ENCODE measurements around the gene CCDC88B.
A peak's percentile ranks its signal among the peaks of the same experiment; 100 is the strongest.
"Not testable (repeated sequence)": the region's sequence is repeated elsewhere in the genome, so short reads cannot be mapped to it uniquely, and the experiment has no call there.

The CCDC88B gene

DNA sequence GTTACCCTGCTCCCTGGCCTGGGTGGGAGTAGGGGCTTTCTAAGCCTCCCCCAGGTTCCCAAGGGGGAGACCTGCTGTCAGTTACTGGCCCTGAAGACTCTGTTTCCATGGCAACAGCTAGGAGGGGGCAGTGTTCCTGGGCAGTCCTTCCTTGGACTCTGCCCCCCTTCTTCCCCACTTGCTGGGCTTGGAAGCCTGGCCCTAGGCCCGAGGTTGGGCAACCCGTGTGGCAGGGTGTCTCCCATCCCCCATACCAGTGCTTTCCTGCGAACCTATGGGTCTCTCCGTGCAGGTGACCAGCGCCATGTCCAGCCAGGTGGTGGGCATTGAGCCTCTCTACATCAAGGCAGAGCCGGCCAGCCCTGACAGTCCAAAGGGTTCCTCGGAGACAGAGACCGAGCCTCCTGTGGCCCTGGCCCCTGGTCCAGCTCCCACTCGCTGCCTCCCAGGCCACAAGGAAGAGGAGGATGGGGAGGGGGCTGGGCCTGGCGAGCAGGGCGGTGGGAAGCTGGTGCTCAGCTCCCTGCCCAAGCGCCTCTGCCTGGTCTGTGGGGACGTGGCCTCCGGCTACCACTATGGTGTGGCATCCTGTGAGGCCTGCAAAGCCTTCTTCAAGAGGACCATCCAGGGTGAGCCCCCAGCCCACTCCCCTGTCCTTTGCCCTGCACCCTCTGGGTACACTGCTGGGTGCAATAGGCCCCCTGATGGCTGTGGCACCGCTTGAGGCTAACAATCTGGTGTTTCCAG is 33.0 kb upstream of the CCDC88B start:
- peaks cover 10% of the 10 kb centered on the region for H3K27me3 ChIP-seq
- TF ChIP-seq, protein P1, sequence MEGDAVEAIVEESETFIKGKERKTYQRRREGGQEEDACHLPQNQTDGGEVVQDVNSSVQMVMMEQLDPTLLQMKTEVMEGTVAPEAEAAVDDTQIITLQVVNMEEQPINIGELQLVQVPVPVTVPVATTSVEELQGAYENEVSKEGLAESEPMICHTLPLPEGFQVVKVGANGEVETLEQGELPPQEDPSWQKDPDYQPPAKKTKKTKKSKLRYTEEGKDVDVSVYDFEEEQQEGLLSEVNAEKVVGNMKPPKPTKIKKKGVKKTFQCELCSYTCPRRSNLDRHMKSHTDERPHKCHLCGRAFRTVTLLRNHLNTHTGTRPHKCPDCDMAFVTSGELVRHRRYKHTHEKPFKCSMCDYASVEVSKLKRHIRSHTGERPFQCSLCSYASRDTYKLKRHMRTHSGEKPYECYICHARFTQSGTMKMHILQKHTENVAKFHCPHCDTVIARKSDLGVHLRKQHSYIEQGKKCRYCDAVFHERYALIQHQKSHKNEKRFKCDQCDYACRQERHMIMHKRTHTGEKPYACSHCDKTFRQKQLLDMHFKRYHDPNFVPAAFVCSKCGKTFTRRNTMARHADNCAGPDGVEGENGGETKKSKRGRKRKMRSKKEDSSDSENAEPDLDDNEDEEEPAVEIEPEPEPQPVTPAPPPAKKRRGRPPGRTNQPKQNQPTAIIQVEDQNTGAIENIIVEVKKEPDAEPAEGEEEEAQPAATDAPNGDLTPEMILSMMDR (IDR thresholded peaks at IDR 0.05), result no peak
- H3K27ac ChIP-seq, result peak overlapping the region; percentile 99
- H3K4me3 ChIP-seq (ENCODE audit: low read depth in 1 of 2, low read length in 1 of 2), result peak overlapping the region; percentile 75 to 91
- peaks cover 26 to 31% of the 10 kb centered on the region in 2 experiments for H3K4me1 ChIP-seq (ENCODE audit: control insufficient read depth in 1 of 2, insufficient read depth in 1 of 2, low read depth in 1 of 2, low read length in 1 of 2)
- H3K9me3 ChIP-seq, result no peaks in the 10 kb centered on the region
- H3K36me3 ChIP-seq, result peaks cover 20% of the 10 kb centered on the region

GRCh38 chr11:64307795-64308194 is 32.2 kb upstream of the CCDC88B start:
- not testable (repeated sequence) for H3K9me3 ChIP-seq; H3K4me3 ChIP-seq (ENCODE audit: low read depth in 1 of 2, low read length in 1 of 2); H3K27me3 ChIP-seq
- peak overlapping the region; percentile 99 for H3K27ac ChIP-seq
- peaks cover 26% of the 10 kb centered on the region for H3K36me3 ChIP-seq
- H3K4me1 ChIP-seq (ENCODE audit: control insufficient read depth in 1 of 2, insufficient read depth in 1 of 2, low read depth in 1 of 2, low read length in 1 of 2), result peaks cover 26 to 31% of the 10 kb centered on the region in 2 experiments

GRCh38 chr11:64312947-64313346 is 27.1 kb upstream of the CCDC88B start:
- Histone ChIP-seq H3K4me1 (ENCODE audit: control insufficient read depth in 1 of 2, insufficient read depth in 1 of 2, low read depth in 1 of 2, low read length in 1 of 2) (peaks cover 12 to 13% of the 10 kb centered on the region in 2 experiments), H3K27ac (peak overlapping the region; percentile 43), H3K4me3 (ENCODE audit: low read depth in 1 of 2, low read length in 1 of 2) (no peak overlapping the region), H3K36me3 (peaks cover 49% of the 10 kb centered on the region), H3K9me3 (no peaks in the 10 kb centered on the region), H3K27me3 (no peaks in the 10 kb centered on the region)
- TF ChIP-seq, protein P1 (IDR thresholded peaks at IDR 0.05), result no peak

- Histone ChIP-seq H3K4me1 (ENCODE audit: control insufficient read depth in 1 of 2, insufficient read depth in 1 of 2, low read depth in 1 of 2, low read length in 1 of 2) (peaks cover 12 to 18% of the 10 kb centered on the region in 2 experiments), H3K27me3 (no peaks in the 10 kb centered on the region), H3K36me3 (peaks cover 46% of the 10 kb centered on the region), H3K27ac (peak overlapping the region; percentile 43), H3K9me3 (no peaks in the 10 kb centered on the region), H3K4me3 (ENCODE audit: low read depth in 1 of 2, low read length in 1 of 2) (no peak overlapping the region)
- TF ChIP-seq, protein P1 (IDR thresholded peaks at IDR 0.05), result no peak
Observed at GRCh38 chr11:64313491-64314145, 26.4 kb upstream of the CCDC88B start.

DNA sequence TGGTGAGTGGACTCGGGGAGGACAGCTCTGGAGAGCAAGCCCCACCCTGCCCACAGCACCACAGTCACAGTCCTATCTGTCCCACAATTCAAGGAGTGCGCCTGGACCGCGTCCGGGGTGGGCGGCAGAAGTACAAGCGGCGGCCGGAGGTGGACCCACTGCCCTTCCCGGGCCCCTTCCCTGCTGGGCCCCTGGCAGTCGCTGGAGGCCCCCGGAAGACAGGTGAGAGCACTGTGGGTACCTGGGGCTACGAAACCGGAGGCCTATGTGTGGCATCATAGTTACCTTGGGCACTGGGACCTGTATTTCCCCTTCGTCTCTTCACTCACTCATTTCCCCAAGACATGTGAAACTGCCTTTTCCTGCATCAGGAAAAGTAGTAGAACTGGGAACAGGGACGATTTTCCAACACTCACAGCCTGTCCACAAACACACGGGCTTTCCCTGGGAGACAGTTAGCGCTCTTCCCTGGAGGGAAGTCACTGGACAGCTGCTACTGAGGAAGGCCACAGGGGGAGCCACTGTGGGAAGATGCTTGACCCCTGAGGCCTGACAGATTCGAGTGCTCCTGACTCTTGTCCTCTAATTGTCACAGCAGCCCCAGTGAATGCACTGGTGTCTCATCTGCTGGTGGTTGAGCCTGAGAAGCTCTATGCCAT is 25.7 kb upstream of the CCDC88B start:
- TF ChIP-seq, protein P1 (IDR thresholded peaks at IDR 0.05), result no peak
- Histone ChIP-seq H3K36me3 (peaks cover 46% of the 10 kb centered on the region), H3K4me3 (ENCODE audit: low read depth in 1 of 2, low read length in 1 of 2) (no peak overlapping the region), H3K27me3 (no peaks in the 10 kb centered on the region), H3K9me3 (no peaks in the 10 kb centered on the region), H3K27ac (peak overlapping the region; percentile 43), H3K4me1 (ENCODE audit: control insufficient read depth in 1 of 2, insufficient read depth in 1 of 2, low read depth in 1 of 2, low read length in 1 of 2) (peaks cover 18 to 25% of the 10 kb centered on the region in 2 experiments)
